Neutrophil (primary cell): ENCODE data around the gene SGMS1.
"Not testable (repeated sequence)": the region's sequence is repeated elsewhere in the genome, so short reads cannot be mapped to it uniquely, and the experiment has no call there.

Source experiments
- H3K27ac ChIP-seq: fragments of 200-600 bp; sonication (generic); 2 replicates; pipeline ENCODE4 v1.5.1; 2016; ENCODE audit warnings: mild to moderate bottlenecking, moderate library complexity
- H3K27me3 ChIP-seq: fragments of 200-600 bp; sonication (generic); 2 replicates; pipeline ENCODE4 v1.6.0; 2016; ENCODE audit warnings: mild to moderate bottlenecking
- H3K36me3 ChIP-seq: fragments of 200-600 bp; sonication (generic); 2 replicates; pipeline ENCODE4 v1.5.1; 2017
- H3K4me1 ChIP-seq, 2 experiments: fragments of 200-600 bp in 1 of 2; sonication (generic) in 1 of 2; 1 replicate in 1 of 2; 2 replicates in 1 of 2; pipeline versions ENCODE4 v1.5.1 to v1.6.1; 2013 to 2016; ENCODE audit warnings: low read depth in 1 of 2, low read length in 1 of 2, mild to moderate bottlenecking in 1 of 2, moderate library complexity in 1 of 2; ENCODE audit not compliant: control insufficient read depth in 1 of 2, insufficient read depth in 1 of 2
- H3K4me3 ChIP-seq, 2 experiments: fragments of 200-600 bp in 1 of 2; sonication (generic) in 1 of 2; 1 replicate in 1 of 2; 2 replicates in 1 of 2; pipeline ENCODE4 v1.5.1; 2013 to 2016; ENCODE audit warnings: low read depth in 1 of 2, low read length in 1 of 2, mild to moderate bottlenecking in 1 of 2, moderate library complexity in 1 of 2
- H3K9me3 ChIP-seq: fragments of 200-600 bp; sonication (generic); 2 replicates; pipeline ENCODE4 v1.5.1; 2016
- CTCF ChIP-seq: fragments of 200-600 bp; sonication (generic); IDR thresholded peaks from 2 replicates; pipeline ENCODE4 v1.5.1; 2016; ENCODE audit warnings: antibody characterized with exemption

Gene SGMS1

GRCh38 chr10:50576245-50576815 lies 47.4 kb downstream of the SGMS1 start:
- Histone ChIP-seq H3K4me3 (no peak overlapping the region), H3K27me3 (no peaks in the 10 kb centered on the region), H3K4me1 (peaks cover 8 to 17% of the 10 kb centered on the region in 2 experiments), H3K9me3 (no peaks in the 10 kb centered on the region), H3K36me3 (no peaks in the 10 kb centered on the region), H3K27ac (no peak overlapping the region)
- TF ChIP-seq CTCF, result no peak

- H3K27me3 ChIP-seq, result no peaks in the 10 kb centered on the region
- no peak for TF ChIP-seq CTCF
- no peaks in the 10 kb centered on the region for H3K36me3 ChIP-seq
- no peaks in the 10 kb centered on the region for H3K9me3 ChIP-seq
- H3K4me3 ChIP-seq, result no peak overlapping the region
- peaks cover 8 to 17% of the 10 kb centered on the region in 2 experiments for H3K4me1 ChIP-seq
- H3K27ac ChIP-seq, result no peak overlapping the region
Measured at GRCh38 chr10:50575477-50576244, 48.1 kb downstream of the SGMS1 start.

GRCh38 chr10:50574931-50575330 lies 48.8 kb downstream of the SGMS1 start:
- H3K27me3 ChIP-seq, result no peaks in the 10 kb centered on the region
- H3K9me3 ChIP-seq, result no peaks in the 10 kb centered on the region
- no peak for TF ChIP-seq CTCF
- H3K4me1 ChIP-seq, result peaks cover 8 to 17% of the 10 kb centered on the region in 2 experiments
- no peaks in the 10 kb centered on the region for H3K36me3 ChIP-seq
- H3K4me3 ChIP-seq, result no peak overlapping the region
- H3K27ac ChIP-seq, result no peak overlapping the region

- no peak overlapping the region for H3K4me3 ChIP-seq
- TF ChIP-seq CTCF, result no peak
- no peaks in the 10 kb centered on the region for H3K36me3 ChIP-seq
- H3K27me3 ChIP-seq, result no peaks in the 10 kb centered on the region
- peaks cover 8 to 17% of the 10 kb centered on the region in 2 experiments for H3K4me1 ChIP-seq
- no peaks in the 10 kb centered on the region for H3K9me3 ChIP-seq
- H3K27ac ChIP-seq, result no peak overlapping the region
Measured at GRCh38 chr10:50574305-50574704, 49.5 kb downstream of the SGMS1 start.

- no peak for TF ChIP-seq CTCF
- peaks cover 0 to 3% of the 10 kb centered on the region in 2 experiments for H3K4me1 ChIP-seq
- H3K27ac ChIP-seq, result no peak overlapping the region
- no peaks in the 10 kb centered on the region for H3K27me3 ChIP-seq
- H3K4me3 ChIP-seq, result no peak overlapping the region
- H3K36me3 ChIP-seq, result no peaks in the 10 kb centered on the region
- no peaks in the 10 kb centered on the region for H3K9me3 ChIP-seq
Measured at GRCh38 chr10:50572017-50572491, 51.7 kb downstream of the SGMS1 start.

- H3K9me3 ChIP-seq, result not testable (repeated sequence)
Measured at GRCh38 chr10:50568750-50569149, 55.0 kb downstream of the SGMS1 start.

More at GRCh38 chr10:50568750-50569149, 55.0 kb downstream of the SGMS1 start:
- H3K36me3 ChIP-seq, H3K27me3 ChIP-seq, H3K27ac ChIP-seq, H3K4me1 ChIP-seq, H3K4me3 ChIP-seq: not testable (repeated sequence)
